H9 (cell line): Measurements from ENCODE around the gene PLB1. TPM values are rescaled to one million over a fixed set of nuclear protein-coding genes. Genes with fewer than 3 reads are reported as not detected.

ENCODE experiments used
- DNase-seq: peaks from one replicate; pipeline ENCODE4 v3.0.0-alpha.2; 2017
- H2AFZ ChIP-seq: one replicate; pipeline ENCODE4 v1.6.1; 2013; ENCODE audit warnings: mild to moderate bottlenecking, low read length, control low read depth, moderate library complexity
- H2AK5ac ChIP-seq: 2 replicates; pipeline ENCODE4 v1.6.1; 2013; ENCODE audit warnings: low read length, control low read depth, mixed read lengths; ENCODE audit not compliant: insufficient read length
- H2BK120ac ChIP-seq: one replicate; pipeline ENCODE4 v1.6.1; 2013; ENCODE audit warnings: low read depth, mild to moderate bottlenecking, low read length, control low read depth, inconsistent platforms; ENCODE audit not compliant: poor library complexity, severe bottlenecking
- H2BK12ac ChIP-seq: 2 replicates; pipeline ENCODE4 v1.6.1; 2013; ENCODE audit warnings: low read length, control low read depth, mixed read lengths, low read depth; ENCODE audit not compliant: insufficient read length
- H2BK15ac ChIP-seq: 2 replicates; pipeline ENCODE4 v1.6.1; 2013; ENCODE audit warnings: low read depth, low read length, control low read depth
- H2BK20ac ChIP-seq: one replicate; pipeline ENCODE4 v1.6.1; 2013; ENCODE audit warnings: low read depth, mild to moderate bottlenecking, low read length, control low read depth, inconsistent platforms; ENCODE audit not compliant: poor library complexity, severe bottlenecking
- H2BK5ac ChIP-seq: 2 replicates; pipeline ENCODE4 v1.6.1; 2013; ENCODE audit warnings: low read length, control low read depth, mixed read lengths; ENCODE audit not compliant: insufficient read length
- H3K14ac ChIP-seq: 2 replicates; pipeline ENCODE4 v1.6.1; 2013; ENCODE audit warnings: low read length, control low read depth; ENCODE audit not compliant: insufficient read depth
- H3K18ac ChIP-seq: 2 replicates; pipeline ENCODE4 v1.6.1; 2013; ENCODE audit warnings: low read depth, mild to moderate bottlenecking, mixed read lengths, low read length, control low read depth; ENCODE audit not compliant: insufficient read length
- H3K23ac ChIP-seq: 2 replicates; pipeline ENCODE4 v1.6.1; 2013; ENCODE audit warnings: low read length, control low read depth, mixed read lengths, low read depth; ENCODE audit not compliant: insufficient read length
- H3K23me2 ChIP-seq: 2 replicates; pipeline ENCODE4 v1.6.1; 2013; ENCODE audit warnings: low read depth, mild to moderate bottlenecking, mixed read lengths, low read length, control low read depth; ENCODE audit not compliant: insufficient read length, poor library complexity, severe bottlenecking
- H3K27ac ChIP-seq: 2 replicates; pipeline ENCODE4 v1.5.1; 2013; ENCODE audit warnings: low read length, control low read depth, mixed read lengths, low read depth; ENCODE audit not compliant: insufficient read length
- H3K27me3 ChIP-seq: 2 replicates; pipeline ENCODE4 v1.6.1; 2013; ENCODE audit warnings: low read length, control low read depth, inconsistent platforms; ENCODE audit not compliant: insufficient read depth
- H3K4ac ChIP-seq: 2 replicates; pipeline ENCODE4 v1.6.1; 2013; ENCODE audit warnings: low read depth, mild to moderate bottlenecking, control low read depth, inconsistent platforms, low read length, moderate library complexity
- H3K4me1 ChIP-seq: 2 replicates; pipeline ENCODE4 v1.6.1; 2013; ENCODE audit warnings: low read length, control low read depth, inconsistent platforms; ENCODE audit not compliant: insufficient read depth
- H3K4me2 ChIP-seq: 2 replicates; pipeline ENCODE4 v1.6.1; 2013; ENCODE audit warnings: low read length, control low read depth, mixed read lengths; ENCODE audit not compliant: insufficient read length, insufficient read depth
- H3K56ac ChIP-seq: 2 replicates; pipeline ENCODE4 v1.6.1; 2013; ENCODE audit warnings: low read depth, mild to moderate bottlenecking, mixed read lengths, low read length, control low read depth; ENCODE audit not compliant: insufficient read length
- H3K79me1 ChIP-seq: 2 replicates; pipeline ENCODE4 v1.6.1; 2013; ENCODE audit warnings: low read depth, mild to moderate bottlenecking, moderate library complexity, low read length, control low read depth, inconsistent platforms; ENCODE audit not compliant: insufficient read depth, poor library complexity, severe bottlenecking
- H3K79me2 ChIP-seq: 2 replicates; pipeline ENCODE4 v1.6.1; 2013; ENCODE audit warnings: low read length, control low read depth, inconsistent platforms; ENCODE audit not compliant: insufficient read depth
- H3K9ac ChIP-seq: 2 replicates; pipeline ENCODE4 v1.6.1; 2013; ENCODE audit warnings: low read length, control low read depth, mixed read lengths; ENCODE audit not compliant: insufficient read length; ENCODE audit errors: extremely low read depth
- H3K9me3 ChIP-seq: one replicate; pipeline ENCODE4 v1.6.1; 2013; ENCODE audit warnings: low read depth, low read length, inconsistent platforms; ENCODE audit not compliant: control insufficient read depth
- H3T11ph ChIP-seq: one replicate; pipeline ENCODE4 v1.6.1; 2013; ENCODE audit warnings: mild to moderate bottlenecking, low read length, control low read depth, inconsistent platforms
- H4K20me1 ChIP-seq: one replicate; pipeline ENCODE4 v1.6.1; 2013; ENCODE audit not compliant: control insufficient read depth, insufficient read length, insufficient read depth
- H4K5ac ChIP-seq: 2 replicates; pipeline ENCODE4 v1.6.1; 2013; ENCODE audit warnings: low read depth, mild to moderate bottlenecking, mixed read lengths, low read length, control low read depth; ENCODE audit not compliant: insufficient read length
- H4K8ac ChIP-seq: replicated peaks from 2 replicates; pipeline ENCODE4 v1.6.1; 2013; ENCODE audit warnings: low read length, control low read depth, mixed read lengths, low read depth; ENCODE audit not compliant: insufficient read length
- H4K91ac ChIP-seq: 2 replicates; pipeline ENCODE4 v1.6.1; 2013; ENCODE audit warnings: low read depth, mild to moderate bottlenecking, moderate library complexity, mixed read lengths, low read length, control low read depth; ENCODE audit not compliant: insufficient read length
- H3K27ac Mint-ChIP-seq, 3 experiments: 2 replicates in 2 of 3; 3 replicates in 1 of 3; pipeline ENCODE4 v1.8.0; 2020 to 2021; ENCODE audit warnings: mixed read lengths in 3 of 3, mild to moderate bottlenecking in 1 of 3, moderate library complexity in 1 of 3
- H3K27me3 Mint-ChIP-seq: 2 replicates; pipeline ENCODE4 v1.8.0; 2021; ENCODE audit warnings: low read depth, mild to moderate bottlenecking, moderate library complexity, mixed read lengths
- H3K36me3 Mint-ChIP-seq, 3 experiments: 2 replicates in 2 of 3; 3 replicates in 1 of 3; pipeline ENCODE4 v1.8.0; 2020 to 2021; ENCODE audit warnings: low read depth in 3 of 3, mixed read lengths in 3 of 3; ENCODE audit not compliant: insufficient read depth in 1 of 3
- H3K4me1 Mint-ChIP-seq, 2 experiments: 2 replicates each; pipeline ENCODE4 v1.8.0; 2020; ENCODE audit warnings: mixed read lengths in 2 of 2
- H3K4me3 Mint-ChIP-seq, 2 experiments: 2 replicates in 1 of 2; 3 replicates in 1 of 2; pipeline ENCODE4 v1.8.0; 2020 to 2021; ENCODE audit warnings: mild to moderate bottlenecking in 2 of 2, mixed read lengths in 2 of 2, moderate library complexity in 1 of 2
- H3K9me3 Mint-ChIP-seq, 2 experiments: 2 replicates in 1 of 2; 3 replicates in 1 of 2; pipeline ENCODE4 v1.8.0; 2020; ENCODE audit warnings: mild to moderate bottlenecking in 2 of 2, mixed read lengths in 2 of 2, moderate library complexity in 1 of 2
- WGBS: extraction: QIAGEN DNeasy Blood & Tissue Kit; methylation state at CpG from one replicate; pipeline ENCODE4 v1.1.7; 2013; ENCODE audit warnings: missing lambda C conversion rate, low lambda C conversion rate, mixed read lengths; ENCODE audit not compliant: insufficient read length; ENCODE audit errors: extremely low coverage; 5-methylcytosine and 5-hydroxymethylcytosine counted together
- total RNA-seq: library from RNA; stranded (reverse); gene quantifications from 2 replicates; pipeline ENCODE4 v1.2.1, GENCODE V29; 2021
- TF ChIP-seq, protein P1 (sequence below): fragments of 200-600 bp; sonication (generic); conservative IDR thresholded peaks from 3 replicates; pipeline ENCODE4 v1.8.0; 2021; ENCODE audit warnings: antibody characterized with exemption, mild to moderate bottlenecking

Gene PLB1
- total RNA-seq, 1 experiment from 2014 or later, result not detected

GRCh38 chr2:28493636-28494035, 2.2 kb upstream of the PLB1 start:
- Histone ChIP-seq H3K4ac (no peak overlapping the region), H2BK20ac (no peak overlapping the region), H3K79me1 (no peaks in the 10 kb centered on the region), H3K14ac (no peak overlapping the region), H2BK120ac (no peak overlapping the region), H3K27ac (no peak overlapping the region), H2BK12ac (no peak overlapping the region), H2BK15ac (no peak overlapping the region), H4K20me1 (no peaks in the 10 kb centered on the region), H2AFZ (no peak overlapping the region), H3K56ac (no peak overlapping the region), H3K9me3 (no peaks in the 10 kb centered on the region), H2AK5ac (no peak overlapping the region), H4K5ac (no peak overlapping the region), H3K79me2 (no peaks in the 10 kb centered on the region), H3K18ac (no peak overlapping the region), H3K4me2 (no peak overlapping the region), H3K23me2 (no peaks in the 10 kb centered on the region), H4K91ac (no peak overlapping the region), H2BK5ac (no peak overlapping the region), H4K8ac (no peak overlapping the region), H3K9ac (no peak overlapping the region), H3K4me1 (no peaks in the 10 kb centered on the region), H3T11ph (no peak overlapping the region), H3K23ac (no peak overlapping the region), H3K27me3 (no peaks in the 10 kb centered on the region)
- H3K4me1 Mint-ChIP-seq, result peaks cover 3% of the 10 kb centered on the region in 2 experiments; a peak in 3 of 4 replicates
- no CpG with 5 or more reads among the region's 6 CpGs for WGBS
- H3K27me3 Mint-ChIP-seq, result peaks cover 2% of the 10 kb centered on the region
- H3K36me3 Mint-ChIP-seq, result no peaks in the 10 kb centered on the region
- no peak overlapping the region for H3K27ac Mint-ChIP-seq
- TF ChIP-seq, protein P1, sequence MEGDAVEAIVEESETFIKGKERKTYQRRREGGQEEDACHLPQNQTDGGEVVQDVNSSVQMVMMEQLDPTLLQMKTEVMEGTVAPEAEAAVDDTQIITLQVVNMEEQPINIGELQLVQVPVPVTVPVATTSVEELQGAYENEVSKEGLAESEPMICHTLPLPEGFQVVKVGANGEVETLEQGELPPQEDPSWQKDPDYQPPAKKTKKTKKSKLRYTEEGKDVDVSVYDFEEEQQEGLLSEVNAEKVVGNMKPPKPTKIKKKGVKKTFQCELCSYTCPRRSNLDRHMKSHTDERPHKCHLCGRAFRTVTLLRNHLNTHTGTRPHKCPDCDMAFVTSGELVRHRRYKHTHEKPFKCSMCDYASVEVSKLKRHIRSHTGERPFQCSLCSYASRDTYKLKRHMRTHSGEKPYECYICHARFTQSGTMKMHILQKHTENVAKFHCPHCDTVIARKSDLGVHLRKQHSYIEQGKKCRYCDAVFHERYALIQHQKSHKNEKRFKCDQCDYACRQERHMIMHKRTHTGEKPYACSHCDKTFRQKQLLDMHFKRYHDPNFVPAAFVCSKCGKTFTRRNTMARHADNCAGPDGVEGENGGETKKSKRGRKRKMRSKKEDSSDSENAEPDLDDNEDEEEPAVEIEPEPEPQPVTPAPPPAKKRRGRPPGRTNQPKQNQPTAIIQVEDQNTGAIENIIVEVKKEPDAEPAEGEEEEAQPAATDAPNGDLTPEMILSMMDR, result no peak
- no peak overlapping the region for H3K4me3 Mint-ChIP-seq
- no peak for DNase-seq
- no peaks in the 10 kb centered on the region for H3K9me3 Mint-ChIP-seq
